ENCODE results near the gene POLD1. TPM values are rescaled to one million over a fixed set of nuclear protein-coding genes. Genes with fewer than 3 reads are reported as not detected.

Gene POLD1
- total RNA-seq, 1 donor from 2014 or later, result 54.4 TPM

DNA sequence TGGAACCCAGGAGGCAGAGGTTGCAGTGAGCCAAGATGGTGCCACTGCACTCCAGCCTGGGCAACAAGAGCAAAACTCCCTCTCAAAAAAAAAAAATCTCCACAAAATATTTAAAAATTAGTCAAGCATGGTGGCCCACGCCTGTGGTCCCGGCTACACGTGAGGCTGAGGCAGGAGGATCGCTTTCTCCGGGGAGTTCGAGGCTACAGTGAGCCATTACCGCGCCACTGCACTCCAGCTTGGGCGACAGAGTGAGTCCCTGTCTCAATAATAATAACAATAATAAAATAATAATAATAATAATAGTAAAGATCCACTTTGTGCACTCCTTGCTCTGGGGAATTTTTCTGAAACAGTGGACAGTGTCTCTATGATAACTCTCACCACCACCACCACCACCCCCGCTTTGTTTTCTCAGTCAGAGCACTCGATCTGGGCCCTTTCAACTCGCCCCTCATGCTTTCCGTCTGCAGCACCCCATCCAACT lies 27.4 kb upstream of the POLD1 start:
- TF ChIP-seq, protein P1, sequence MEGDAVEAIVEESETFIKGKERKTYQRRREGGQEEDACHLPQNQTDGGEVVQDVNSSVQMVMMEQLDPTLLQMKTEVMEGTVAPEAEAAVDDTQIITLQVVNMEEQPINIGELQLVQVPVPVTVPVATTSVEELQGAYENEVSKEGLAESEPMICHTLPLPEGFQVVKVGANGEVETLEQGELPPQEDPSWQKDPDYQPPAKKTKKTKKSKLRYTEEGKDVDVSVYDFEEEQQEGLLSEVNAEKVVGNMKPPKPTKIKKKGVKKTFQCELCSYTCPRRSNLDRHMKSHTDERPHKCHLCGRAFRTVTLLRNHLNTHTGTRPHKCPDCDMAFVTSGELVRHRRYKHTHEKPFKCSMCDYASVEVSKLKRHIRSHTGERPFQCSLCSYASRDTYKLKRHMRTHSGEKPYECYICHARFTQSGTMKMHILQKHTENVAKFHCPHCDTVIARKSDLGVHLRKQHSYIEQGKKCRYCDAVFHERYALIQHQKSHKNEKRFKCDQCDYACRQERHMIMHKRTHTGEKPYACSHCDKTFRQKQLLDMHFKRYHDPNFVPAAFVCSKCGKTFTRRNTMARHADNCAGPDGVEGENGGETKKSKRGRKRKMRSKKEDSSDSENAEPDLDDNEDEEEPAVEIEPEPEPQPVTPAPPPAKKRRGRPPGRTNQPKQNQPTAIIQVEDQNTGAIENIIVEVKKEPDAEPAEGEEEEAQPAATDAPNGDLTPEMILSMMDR (IDR thresholded peaks at IDR 0.05; ENCODE audit: unreplicated experiment), result no peak
- Mint-ChIP-seq H3K27me3 (ENCODE audit: unreplicated experiment) (peaks cover 13% of the 10 kb centered on the region), H3K4me1 (ENCODE audit: unreplicated experiment) (no peaks in the 10 kb centered on the region), H3K4me3 (ENCODE audit: unreplicated experiment) (no peak overlapping the region), H3K9me3 (ENCODE audit: unreplicated experiment) (peaks cover 27% of the 10 kb centered on the region), H3K36me3 (ENCODE audit: low read depth, unreplicated experiment) (peaks cover 11% of the 10 kb centered on the region), H3K27ac (ENCODE audit: unreplicated experiment) (no peak overlapping the region)
- no peak for DNase-seq (ENCODE audit: low spot score)

GRCh38 chr19:50357178-50358100 lies 26.7 kb upstream of the POLD1 start:
- peaks cover 20% of the 10 kb centered on the region for H3K9me3 Mint-ChIP-seq (ENCODE audit: unreplicated experiment)

GRCh38 chr19:50358483-50359327 lies 25.4 kb upstream of the POLD1 start:
- Mint-ChIP-seq H3K27ac (ENCODE audit: unreplicated experiment) (no peak overlapping the region), H3K4me3 (ENCODE audit: unreplicated experiment) (no peak overlapping the region), H3K27me3 (ENCODE audit: unreplicated experiment) (peaks cover 13% of the 10 kb centered on the region), H3K36me3 (ENCODE audit: low read depth, unreplicated experiment) (peaks cover 11% of the 10 kb centered on the region), H3K9me3 (ENCODE audit: unreplicated experiment) (peaks cover 18% of the 10 kb centered on the region), H3K4me1 (ENCODE audit: unreplicated experiment) (no peaks in the 10 kb centered on the region)
- TF ChIP-seq, protein P1 (IDR thresholded peaks at IDR 0.05; ENCODE audit: unreplicated experiment), result no peak
- DNase-seq (ENCODE audit: low spot score), result no peak

More at GRCh38 chr19:50357178-50358100, 26.7 kb upstream of the POLD1 start:
- Mint-ChIP-seq H3K4me3 (ENCODE audit: unreplicated experiment) (no peak overlapping the region), H3K36me3 (ENCODE audit: low read depth, unreplicated experiment) (peaks cover 11% of the 10 kb centered on the region), H3K27me3 (ENCODE audit: unreplicated experiment) (peaks cover 13% of the 10 kb centered on the region), H3K4me1 (ENCODE audit: unreplicated experiment) (no peaks in the 10 kb centered on the region), H3K27ac (ENCODE audit: unreplicated experiment) (no peak overlapping the region)
- DNase-seq (ENCODE audit: low spot score), result peak; percentile 46
- TF ChIP-seq, protein P1 (IDR thresholded peaks at IDR 0.05; ENCODE audit: unreplicated experiment), result peak; percentile 76

GRCh38 chr19:50359328-50359818 lies 24.8 kb upstream of the POLD1 start:
- Mint-ChIP-seq H3K9me3 (ENCODE audit: unreplicated experiment) (peaks cover 18% of the 10 kb centered on the region), H3K4me3 (ENCODE audit: unreplicated experiment) (no peak overlapping the region), H3K27me3 (ENCODE audit: unreplicated experiment) (peaks cover 13% of the 10 kb centered on the region), H3K4me1 (ENCODE audit: unreplicated experiment) (no peaks in the 10 kb centered on the region), H3K36me3 (ENCODE audit: low read depth, unreplicated experiment) (peaks cover 11% of the 10 kb centered on the region), H3K27ac (ENCODE audit: unreplicated experiment) (no peak overlapping the region)
- no peak for DNase-seq (ENCODE audit: low spot score)
- TF ChIP-seq, protein P1 (IDR thresholded peaks at IDR 0.05; ENCODE audit: unreplicated experiment), result no peak
